HG03457 (cell line): Measurements from ENCODE around the gene GABARAPL1.
A peak's percentile ranks its signal among the peaks of the same experiment; 100 is the strongest.
"Not testable (repeated sequence)": the region's sequence is repeated elsewhere in the genome, so short reads cannot be mapped to it uniquely, and the experiment has no call there.

Experiments
- ATAC-seq: cut with Tn5 transposase; IDR thresholded peaks from one replicate; pipeline ENCODE4 v1.9.1; 2021; ENCODE audit warnings: moderate number of reproducible peaks; ENCODE audit not compliant: unreplicated experiment

GABARAPL1 gene

DNA sequence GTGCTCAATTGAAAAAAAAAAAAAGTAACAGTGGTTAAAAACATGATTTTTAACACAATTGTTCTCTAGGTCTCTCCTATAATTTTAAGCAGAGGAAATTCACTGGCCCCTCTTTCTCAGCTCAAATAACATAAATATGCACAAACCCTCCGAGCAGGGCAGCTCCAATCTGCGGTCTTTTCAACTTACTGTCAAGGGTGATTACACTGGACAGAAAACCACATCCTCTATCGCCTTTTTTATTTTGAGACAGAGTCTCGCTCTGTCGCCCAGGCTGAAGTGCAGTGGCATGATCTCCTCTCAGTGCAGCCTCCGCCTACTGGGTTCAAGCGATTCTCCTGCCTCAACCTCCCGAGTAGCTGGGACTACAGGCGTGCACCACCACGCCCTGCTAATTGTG lies 16.5 kb upstream of the GABARAPL1 start:
- no peak for ATAC-seq

DNA sequence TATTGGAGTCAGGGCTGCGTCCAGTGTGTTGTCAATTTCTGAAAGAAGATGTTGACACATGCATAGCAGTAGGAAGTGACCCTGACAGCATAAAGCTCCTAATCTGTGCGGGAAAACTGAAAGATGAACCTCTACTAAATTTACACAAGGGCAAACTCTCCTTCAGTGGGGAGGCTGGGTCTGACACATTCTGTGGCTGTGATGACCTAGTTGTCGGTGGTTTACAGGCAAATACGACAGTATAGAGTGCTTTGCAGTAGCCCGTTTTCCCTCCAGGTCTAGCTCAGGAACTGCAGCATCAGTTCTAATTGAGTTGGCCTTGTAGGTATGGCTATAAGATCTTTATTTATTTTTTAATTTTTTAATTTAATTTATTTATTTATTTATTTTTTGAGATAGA lies 14.8 kb upstream of the GABARAPL1 start:
- ATAC-seq: no peak

DNA sequence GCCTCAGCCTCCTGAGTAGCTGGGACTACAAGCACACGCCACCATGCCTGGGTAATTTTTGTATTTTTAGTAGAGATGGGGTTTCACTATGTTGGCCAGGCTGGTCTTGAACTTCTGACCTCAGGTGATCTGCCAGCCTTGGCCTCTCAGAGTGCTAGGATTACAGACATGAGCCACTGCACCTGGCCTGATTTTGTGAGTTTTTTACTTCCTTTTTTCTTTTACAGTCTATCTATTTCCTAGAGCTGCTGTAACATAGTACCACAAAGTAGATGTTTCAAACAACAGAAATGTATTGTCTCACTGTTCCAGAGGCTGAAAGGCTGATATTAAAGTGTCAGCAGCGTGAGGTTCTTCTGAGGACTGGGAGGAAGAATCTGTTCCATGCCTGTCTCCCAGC lies 8.2 kb upstream of the GABARAPL1 start:
- not testable (repeated sequence) for ATAC-seq

DNA sequence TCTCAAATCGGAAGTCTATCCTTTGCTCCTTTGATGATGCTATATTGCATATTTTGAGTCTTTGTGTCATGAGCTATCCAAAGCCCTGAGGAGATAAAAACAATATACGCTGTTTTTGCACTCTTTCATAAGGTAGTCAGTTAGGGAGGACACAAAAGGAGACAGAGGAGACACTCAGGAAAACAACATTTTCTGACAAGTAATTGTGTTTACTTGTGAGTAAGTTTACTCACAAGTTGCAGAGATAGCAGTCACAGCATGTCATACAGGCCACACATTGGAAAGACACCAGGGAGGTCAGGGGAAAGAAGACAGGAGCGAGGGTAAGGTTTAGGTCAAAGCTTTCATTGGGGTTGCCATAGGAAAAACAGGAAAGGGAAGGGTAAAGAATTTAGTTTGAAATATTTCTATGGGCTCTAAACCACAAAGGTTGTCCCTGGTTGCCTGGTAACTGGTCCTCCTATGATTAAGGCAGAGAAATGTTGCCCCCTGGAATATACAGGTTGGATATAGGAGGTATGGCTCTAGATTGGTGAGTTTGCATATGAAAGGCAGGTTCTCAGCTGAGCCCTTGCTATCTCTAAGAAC lies 7.4 kb upstream of the GABARAPL1 start:
- ATAC-seq: no peak

DNA sequence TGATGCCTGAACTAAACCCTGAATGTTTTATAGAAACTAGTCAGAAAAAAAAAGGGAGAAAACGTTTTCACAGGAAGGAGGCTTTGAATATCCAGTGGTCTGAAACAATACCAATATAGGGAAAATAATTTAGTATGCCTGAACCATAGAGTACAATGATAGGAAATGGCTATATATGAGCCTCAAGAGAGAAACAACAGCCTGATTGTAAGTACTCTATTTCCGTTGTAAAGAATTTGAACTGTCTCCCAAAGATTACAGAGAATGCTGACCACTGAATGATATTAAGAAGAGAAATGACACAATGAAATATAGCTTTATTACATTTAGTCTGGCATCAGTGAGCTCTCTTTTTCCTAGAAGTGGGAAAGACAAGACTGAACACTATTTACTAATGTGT lies 5.5 kb upstream of the GABARAPL1 start:
- ATAC-seq: no peak

DNA sequence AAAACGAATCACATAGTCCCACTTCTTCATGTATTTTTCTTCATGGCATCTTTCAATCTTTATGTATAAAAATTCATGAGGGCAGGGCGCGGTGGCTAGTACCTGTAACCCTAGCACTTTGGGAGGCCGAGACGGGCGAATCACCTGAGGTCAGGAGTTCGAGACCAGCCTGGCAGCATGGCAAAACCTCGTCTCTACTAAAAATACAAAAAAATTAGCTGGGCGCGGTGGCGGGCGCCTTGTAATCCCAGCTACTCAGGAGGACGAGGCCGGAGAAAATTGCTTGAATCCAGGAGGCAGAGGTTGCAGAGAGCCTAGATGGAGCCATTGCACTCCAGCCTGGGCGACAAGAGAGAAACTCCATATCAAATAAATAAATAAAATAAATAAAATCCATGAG lies 2.5 kb upstream of the GABARAPL1 start:
- ATAC-seq: no peak

DNA sequence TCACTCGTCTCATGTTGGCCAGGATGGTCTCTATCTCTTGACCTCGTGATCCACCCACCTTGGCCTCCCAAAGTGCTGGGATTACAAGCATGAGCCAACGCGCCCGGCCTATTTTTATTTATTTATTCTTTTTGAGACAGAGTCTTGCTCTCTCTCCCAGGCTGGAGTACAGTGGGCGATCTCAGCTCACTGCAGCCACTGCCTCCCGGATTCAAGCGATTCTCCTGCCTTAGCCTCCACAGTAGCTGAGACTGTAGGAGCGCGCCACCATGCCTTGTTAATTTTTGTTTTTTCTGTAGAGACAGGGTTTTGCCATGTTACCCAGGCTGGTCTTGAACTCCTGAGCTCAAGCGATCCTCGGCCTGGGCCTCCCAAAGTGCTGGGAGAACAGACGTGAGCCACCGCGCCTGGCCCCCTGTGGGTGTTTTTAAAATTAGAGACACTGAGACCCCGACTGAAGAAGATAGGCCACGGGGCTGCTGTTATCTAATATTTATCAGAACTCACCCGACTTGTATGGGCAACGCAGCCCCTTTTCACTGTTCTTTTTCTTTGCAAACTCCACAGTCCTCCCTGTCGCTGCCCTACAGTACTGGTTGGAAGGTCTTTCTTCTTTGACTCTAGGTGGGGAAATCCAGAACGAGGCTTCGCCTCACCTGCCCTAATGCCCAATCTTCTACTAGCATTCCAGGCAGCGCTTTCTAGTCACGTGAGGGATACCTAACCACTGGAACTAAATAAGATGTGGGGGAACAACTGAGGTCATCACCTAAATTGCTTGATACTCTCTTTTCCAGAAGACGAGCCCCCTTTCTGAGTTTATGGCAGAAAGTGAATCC lies 1.4 kb upstream of the GABARAPL1 start:
- no peak for ATAC-seq

DNA sequence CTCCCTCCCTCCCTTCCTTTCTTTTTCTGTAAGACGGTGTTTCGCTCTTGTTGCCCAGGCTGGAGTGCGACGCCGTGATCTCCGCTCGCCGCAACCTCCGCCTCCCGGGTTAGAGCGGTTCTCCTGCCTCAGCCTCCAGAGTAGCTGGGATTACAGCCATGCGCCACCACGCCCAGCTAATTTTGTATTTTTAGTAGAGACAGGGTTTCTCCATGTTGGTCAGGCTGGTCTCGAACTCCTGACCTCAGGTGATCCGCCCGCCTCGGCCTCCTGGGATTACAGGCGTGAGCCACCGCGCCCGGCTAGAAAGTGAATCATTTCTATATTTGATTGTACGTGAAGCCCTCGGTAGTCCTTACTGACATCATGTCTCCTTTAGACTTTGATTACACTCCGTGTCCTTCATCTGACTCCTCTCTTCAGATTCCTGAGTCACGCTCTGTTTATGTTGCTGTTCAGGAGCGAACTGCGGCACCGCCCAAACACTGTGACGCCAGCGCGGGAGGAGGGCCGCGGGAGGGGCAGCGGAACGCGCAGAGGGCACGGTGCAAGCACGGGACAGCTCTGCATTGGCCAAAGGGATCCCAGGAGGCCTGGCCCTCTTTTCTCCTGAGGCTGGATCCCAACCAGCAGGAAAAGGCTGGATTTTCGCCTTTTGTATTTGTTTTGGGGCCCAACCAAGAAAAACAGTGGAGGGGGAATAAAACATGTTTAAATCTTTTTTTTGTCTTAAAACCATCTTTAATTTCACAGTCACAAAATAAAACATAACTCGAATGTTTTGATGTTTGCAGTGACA lies 538 bp upstream of the GABARAPL1 start:
- peak; percentile 50 for ATAC-seq

DNA sequence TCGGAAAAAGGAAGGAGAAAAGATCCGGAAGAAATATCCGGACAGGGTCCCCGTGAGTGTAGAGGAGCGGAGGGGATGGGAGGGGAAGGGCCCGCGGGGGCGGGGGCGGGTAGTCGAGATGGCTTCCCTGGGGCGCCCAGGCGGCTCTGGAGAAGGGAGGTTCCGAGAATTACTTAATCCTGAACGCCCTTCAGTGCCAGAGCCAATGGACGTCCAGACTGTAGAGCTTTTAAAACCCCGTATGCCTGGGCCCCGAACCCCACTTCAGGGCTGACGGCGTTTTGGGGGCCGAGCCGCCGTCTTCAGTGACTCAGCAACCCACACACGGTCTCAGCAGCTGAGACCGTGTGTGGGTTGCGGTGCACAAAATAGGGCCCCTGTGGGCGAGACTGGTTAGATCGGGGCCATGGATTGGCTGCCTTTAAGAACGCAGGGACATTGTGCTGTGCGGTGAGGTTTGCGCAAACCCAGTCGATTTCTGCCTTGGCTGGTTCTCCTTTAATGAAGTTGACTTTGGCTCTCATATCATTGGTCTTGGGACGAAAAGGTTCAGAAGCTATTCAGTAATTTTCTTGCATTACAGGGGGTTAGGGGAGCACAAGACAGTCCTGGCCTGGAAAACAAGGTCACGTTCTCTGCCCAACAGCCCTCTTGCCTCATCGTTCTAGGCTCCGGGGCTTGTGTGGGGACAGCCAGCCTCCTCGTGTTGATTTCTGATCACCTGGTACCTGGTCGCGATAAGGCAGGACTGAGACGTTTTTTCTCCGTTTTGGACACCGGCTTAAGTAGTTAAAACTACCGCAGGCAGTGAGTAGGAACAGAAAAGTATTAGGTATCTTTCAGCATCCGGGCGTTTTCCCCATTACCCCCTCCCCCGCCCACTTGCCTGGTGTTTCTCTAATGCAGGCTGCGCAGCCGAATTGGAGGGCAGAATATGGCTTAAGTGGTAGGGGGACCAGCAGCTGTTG lies 775 bp downstream of the GABARAPL1 start:
- peak; percentile 37 for ATAC-seq

DNA sequence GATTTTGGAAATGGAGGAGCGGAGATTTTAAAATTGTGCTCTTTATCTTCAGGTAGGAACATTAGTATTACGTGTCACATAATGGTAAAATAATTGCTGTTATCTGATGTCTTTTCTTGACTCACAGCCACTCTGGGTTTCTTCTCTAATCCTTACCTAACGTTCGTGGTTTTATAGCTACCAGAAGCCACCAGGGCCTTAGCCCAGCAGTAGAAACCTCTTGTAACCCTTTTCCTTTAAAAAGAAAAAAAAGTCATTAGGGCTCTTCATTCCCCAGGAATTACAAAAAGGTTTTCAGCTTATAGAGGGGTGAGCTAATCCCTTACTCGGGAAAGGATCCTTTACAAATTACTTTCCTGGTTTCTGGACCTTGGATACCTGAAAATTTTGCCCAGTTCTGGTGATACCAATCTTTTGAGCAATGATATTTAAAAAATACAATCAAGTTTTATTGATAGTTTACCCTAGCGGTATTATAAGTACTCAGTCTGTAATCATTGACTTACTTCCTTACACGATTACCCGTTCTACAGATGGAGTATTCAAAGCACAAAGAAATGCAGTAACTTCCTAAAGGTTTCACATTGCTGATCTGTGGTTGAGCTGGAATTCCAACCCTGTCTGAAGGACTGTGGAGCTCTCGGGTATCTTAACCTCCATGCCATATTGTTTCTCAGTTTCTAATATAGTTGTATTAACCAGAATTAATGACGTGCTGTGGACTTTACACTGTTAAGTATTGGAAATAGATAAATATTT lies 1.6 kb downstream of the GABARAPL1 start:
- ATAC-seq: no peak

DNA sequence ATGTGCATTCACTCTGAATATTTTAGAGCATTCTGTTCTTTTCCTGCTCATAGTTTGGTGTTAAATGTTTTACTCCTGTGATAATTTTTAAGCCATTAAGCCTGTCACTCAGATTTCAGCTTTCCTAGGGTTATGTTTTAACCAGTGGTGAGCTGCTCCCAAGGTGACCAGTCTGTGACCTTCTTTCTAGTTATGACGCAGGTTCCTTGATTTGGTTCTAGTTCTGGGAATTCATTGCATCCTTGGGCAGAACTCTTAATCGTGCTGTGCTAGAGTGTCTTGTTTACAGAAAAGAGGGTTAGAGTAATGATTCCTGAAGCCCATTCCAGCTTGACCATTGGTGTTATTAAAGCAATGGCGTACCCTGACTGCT lies 2.2 kb downstream of the GABARAPL1 start:
- ATAC-seq: no peak

DNA sequence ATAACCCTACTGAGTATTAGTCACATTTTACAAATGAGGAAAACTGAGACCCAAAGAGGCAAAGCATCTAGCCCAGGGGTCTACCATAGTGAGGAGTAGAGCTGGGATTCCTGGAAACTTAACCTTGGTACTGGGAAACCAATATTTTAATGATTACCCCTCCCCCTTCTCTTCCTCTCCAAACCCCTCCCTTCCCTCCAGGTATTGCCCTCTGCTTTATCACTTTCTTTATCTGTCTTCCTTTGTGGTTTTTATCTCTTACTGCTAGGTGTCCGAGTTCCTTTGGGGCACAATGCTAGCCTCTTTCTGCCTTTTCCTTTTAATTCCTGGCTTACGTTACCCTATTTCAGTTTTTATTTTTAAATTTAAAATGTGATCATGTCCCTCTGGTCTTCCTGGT lies 2.8 kb downstream of the GABARAPL1 start:
- ATAC-seq: no peak

DNA sequence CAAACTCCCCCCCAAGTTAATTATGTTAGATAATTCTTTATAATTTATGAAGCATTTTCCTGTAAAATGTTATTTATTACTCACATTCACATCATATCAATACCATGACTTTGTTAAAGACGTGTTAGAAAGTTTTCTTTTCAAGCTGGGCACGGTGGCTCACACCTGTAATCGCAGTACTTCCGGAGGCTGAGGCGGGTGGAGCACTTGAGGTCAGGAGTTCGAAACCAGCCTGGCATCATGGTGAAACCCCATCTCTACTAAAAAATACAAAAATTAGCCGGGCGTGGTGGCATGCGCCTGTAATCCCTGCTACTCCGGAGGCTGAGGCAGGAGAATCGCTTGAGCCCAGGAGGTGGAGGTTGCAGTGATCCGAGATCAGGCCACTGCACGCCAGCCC lies 3.3 kb downstream of the GABARAPL1 start:
- not testable (repeated sequence) for ATAC-seq

DNA sequence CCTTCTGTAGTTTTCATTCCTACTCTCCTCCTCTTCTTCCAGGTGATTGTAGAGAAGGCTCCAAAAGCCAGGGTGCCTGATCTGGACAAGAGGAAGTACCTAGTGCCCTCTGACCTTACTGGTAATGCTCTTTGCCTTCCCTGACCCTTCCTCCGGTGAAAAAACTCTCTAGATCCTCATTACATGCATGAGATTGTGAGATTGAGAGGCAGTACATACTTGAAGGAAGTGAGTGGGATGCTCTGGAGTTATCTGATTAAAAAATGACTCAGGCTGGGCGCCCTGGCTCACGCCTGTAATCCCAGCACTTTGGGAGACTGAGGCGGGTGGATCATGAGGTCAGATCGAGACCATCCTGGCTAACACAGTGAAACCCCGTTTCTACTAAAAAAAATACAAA lies 5.3 kb downstream of the GABARAPL1 start:
- ATAC-seq: no peak

DNA sequence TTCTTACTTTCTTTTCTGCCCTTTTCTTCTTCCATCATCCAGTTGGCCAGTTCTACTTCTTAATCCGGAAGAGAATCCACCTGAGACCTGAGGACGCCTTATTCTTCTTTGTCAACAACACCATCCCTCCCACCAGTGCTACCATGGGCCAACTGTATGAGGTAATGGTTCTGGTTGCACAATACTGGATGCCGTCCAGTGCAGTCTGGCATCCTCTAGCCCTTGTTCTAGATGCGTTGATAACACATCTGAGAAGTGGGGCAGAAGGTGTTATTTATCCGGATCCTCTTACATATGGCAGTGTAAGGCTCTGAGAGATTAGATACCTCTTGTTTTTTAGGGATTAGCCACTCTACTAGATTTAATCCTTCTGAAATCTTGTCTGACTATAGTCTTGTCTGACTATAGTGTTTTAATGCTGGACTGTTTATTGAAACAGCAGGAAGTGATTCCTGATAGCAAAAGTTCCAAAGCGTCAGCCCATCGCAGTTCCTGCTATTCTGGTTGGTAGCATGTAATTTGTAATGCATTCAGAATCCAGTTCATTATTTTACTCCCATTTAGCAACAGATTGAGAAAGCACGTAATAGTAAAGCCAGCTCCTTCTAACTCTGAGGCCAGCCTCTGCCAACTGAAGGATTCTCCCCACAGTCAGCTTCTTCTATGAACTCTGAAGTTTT lies 7.9 kb downstream of the GABARAPL1 start:
- no peak for ATAC-seq

DNA sequence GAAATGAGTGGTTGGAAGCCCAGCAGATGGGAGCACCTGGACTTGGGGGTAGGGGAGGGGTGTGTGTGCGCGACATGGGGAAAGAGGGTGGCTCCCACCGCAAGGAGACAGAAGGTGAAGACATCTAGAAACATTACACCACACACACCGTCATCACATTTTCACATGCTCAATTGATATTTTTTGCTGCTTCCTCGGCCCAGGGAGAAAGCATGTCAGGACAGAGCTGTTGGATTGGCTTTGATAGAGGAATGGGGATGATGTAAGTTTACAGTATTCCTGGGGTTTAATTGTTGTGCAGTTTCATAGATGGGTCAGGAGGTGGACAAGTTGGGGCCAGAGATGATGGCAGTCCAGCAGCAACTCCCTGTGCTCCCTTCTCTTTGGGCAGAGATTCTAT lies 9.2 kb downstream of the GABARAPL1 start:
- no peak for ATAC-seq

DNA sequence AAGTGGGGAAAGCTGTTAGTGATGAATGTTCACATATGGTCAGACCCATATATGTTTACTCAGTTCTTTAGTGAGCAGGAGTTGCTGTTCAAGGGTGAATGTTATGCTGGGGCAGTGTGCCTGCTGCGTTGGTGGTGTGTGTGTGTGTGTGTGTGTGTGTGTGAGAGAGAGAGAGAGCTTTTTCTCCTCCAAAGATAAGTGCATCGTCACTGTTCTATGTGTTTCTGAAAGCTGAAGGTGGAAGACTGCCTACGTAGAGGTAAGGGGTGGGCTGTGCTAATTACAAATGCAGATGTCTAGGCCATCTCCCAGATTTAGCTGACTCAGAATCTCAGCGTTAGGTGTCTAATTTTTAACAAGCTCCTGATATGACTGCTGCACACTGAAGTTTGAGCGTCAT lies 10.5 kb downstream of the GABARAPL1 start:
- no peak for ATAC-seq

DNA sequence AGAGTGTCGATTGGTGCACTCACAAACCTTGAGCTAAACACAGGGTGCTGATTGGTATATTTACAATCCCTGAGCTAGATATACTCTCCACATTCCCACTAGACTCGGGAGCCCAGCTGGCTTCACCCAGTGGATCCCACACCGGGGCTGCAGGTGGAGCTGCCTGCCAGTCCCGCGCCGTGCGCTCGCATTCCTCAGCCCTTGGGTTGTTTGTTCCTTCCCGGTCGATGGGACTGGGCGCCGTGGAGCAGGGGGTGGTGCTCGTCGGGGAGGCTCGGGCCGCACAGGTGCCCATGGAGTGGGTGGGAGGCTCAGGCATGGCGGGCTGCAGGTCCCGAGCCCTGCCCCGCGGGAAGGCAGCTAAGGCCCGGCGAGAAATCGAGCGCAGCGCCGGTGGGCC lies 12.7 kb downstream of the GABARAPL1 start:
- ATAC-seq: not testable (repeated sequence)

DNA sequence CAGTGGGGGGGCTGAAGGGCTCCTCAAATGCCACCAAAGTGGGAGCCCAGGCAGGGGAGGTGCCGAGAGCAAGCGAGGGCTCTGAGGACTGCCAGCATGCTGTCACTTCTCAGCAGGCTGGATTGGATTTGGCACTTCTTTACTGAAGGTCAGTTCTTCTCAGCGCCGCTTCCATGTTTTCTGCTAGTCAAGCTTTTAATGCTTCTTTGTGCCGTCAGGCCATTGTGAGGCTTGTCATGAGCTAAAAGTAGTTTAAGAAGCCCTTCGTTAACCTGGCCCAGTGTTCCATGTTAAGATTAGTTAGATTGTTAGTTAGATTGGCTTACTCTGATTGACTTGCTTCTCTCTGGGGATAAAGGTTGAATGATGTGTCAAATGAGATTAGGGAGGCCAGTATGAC lies 13.4 kb downstream of the GABARAPL1 start:
- no peak for ATAC-seq
